Neural cell (in vitro differentiated cells): ENCODE measurements around the gene ST3GAL4. TPM values are rescaled to one million over a fixed set of nuclear protein-coding genes. Genes with fewer than 3 reads are reported as not detected.
"Not testable (repeated sequence)": the region's sequence is repeated elsewhere in the genome, so short reads cannot be mapped to it uniquely, and the experiment has no call there.

Experiments
- H2AFZ ChIP-seq: fragments of 200-600, 300-800 bp; sonication (generic), shearing (Covaris generic); 2 replicates; pipeline ENCODE4 v1.6.0; 2014; ENCODE audit warnings: low read depth, mild to moderate bottlenecking, antibody characterized with exemption, low read length, moderate library complexity
- H3F3A ChIP-seq: fragments of 200-600 bp; shearing (Covaris generic); 2 replicates; pipeline ENCODE4 v1.6.1; 2016; ENCODE audit warnings: mild to moderate bottlenecking, moderate library complexity, mixed read lengths, antibody characterized with exemption, low read length; ENCODE audit not compliant: insufficient read depth, poor library complexity, severe bottlenecking
- H3K27ac ChIP-seq: fragments of 200-600, 300-800 bp; sonication (generic), shearing (Covaris generic); 2 replicates; pipeline ENCODE4 v1.5.1; 2014; ENCODE audit warnings: mild to moderate bottlenecking, low read length, moderate library complexity
- H3K27me3 ChIP-seq: fragments of 300-800, 200-600 bp; sonication (generic), shearing (Covaris generic); 2 replicates; pipeline ENCODE4 v1.6.0; 2014; ENCODE audit warnings: mild to moderate bottlenecking, low read depth, low read length, moderate library complexity; ENCODE audit not compliant: insufficient read depth
- H3K36me3 ChIP-seq: fragments of 300-800, 200-600 bp; sonication (generic), shearing (Covaris generic); 2 replicates; pipeline ENCODE4 v1.5.1; 2014; ENCODE audit warnings: mild to moderate bottlenecking, antibody characterized with exemption, low read length, moderate library complexity; ENCODE audit not compliant: insufficient read depth
- H3K4me2 ChIP-seq: fragments of 300-800, 200-600 bp; sonication (generic), shearing (Covaris generic); 2 replicates; pipeline ENCODE4 v1.6.0; 2014; ENCODE audit warnings: mild to moderate bottlenecking, low read length
- H3K4me3 ChIP-seq: fragments of 300-800, 200-600 bp; sonication (generic), shearing (Covaris generic); 2 replicates; pipeline ENCODE4 v1.5.1; 2014; ENCODE audit warnings: mild to moderate bottlenecking, low read length, moderate library complexity
- H3K79me2 ChIP-seq: fragments of 200-600 bp; shearing (Covaris generic); replicated peaks from 2 replicates; pipeline ENCODE4 v1.6.0; 2014; ENCODE audit warnings: mild to moderate bottlenecking, low read length, moderate library complexity; ENCODE audit not compliant: insufficient read depth
- H3K9ac ChIP-seq: fragments of 300-800, 200-600 bp; sonication (generic), shearing (Covaris generic); 2 replicates; pipeline ENCODE4 v1.6.1; 2016; ENCODE audit warnings: mild to moderate bottlenecking, low read length, mixed read lengths
- H3K9me2 ChIP-seq: fragments of 200-600 bp; shearing (Covaris generic); 2 replicates; pipeline ENCODE4 v1.6.1; 2016; ENCODE audit warnings: mild to moderate bottlenecking, low read length, mixed read lengths; ENCODE audit not compliant: insufficient read depth
- H3K9me3 ChIP-seq: fragments of 200-600, 300-800 bp; sonication (generic), shearing (Covaris generic); 2 replicates; pipeline ENCODE4 v1.6.1; 2016; ENCODE audit warnings: mild to moderate bottlenecking, mixed run types, low read length, moderate library complexity, mixed read lengths
- H4K20me1 ChIP-seq: fragments of 200-600 bp; shearing (Covaris generic); 2 replicates; pipeline ENCODE4 v1.6.1; 2016; ENCODE audit warnings: mild to moderate bottlenecking, mixed run types; ENCODE audit not compliant: insufficient read depth
- EP300 ChIP-seq: fragments of 450-650 bp; conservative IDR thresholded peaks from 2 replicates; pipeline ENCODE4 v1.6.1; 2014; ENCODE audit warnings: antibody characterized with exemption, mild to moderate bottlenecking, moderate library complexity; ENCODE audit not compliant: poor library complexity, severe bottlenecking
- EZH2 ChIP-seq: fragments of 200-600, 300-800 bp; shearing (Covaris generic), sonication (generic); IDR thresholded peaks from 2 replicates; pipeline ENCODE4 v1.6.1; 2014; ENCODE audit warnings: antibody characterized with exemption, low read length, borderline replicate concordance, mild to moderate bottlenecking; ENCODE audit not compliant: insufficient read depth, poor library complexity, severe bottlenecking
- MXI1 ChIP-seq: fragments of 450-650 bp; conservative IDR thresholded peaks from 2 replicates; pipeline ENCODE4 v1.6.1; 2014; ENCODE audit warnings: antibody characterized with exemption, mild to moderate bottlenecking; ENCODE audit not compliant: poor library complexity, severe bottlenecking
- POLR2AphosphoS5 ChIP-seq: IDR thresholded peaks from 2 replicates; pipeline ENCODE4 v1.6.1; 2012
- RAD21 ChIP-seq: fragments of 450-650 bp; conservative IDR thresholded peaks from 2 replicates; pipeline ENCODE4 v1.6.1; 2014; ENCODE audit warnings: antibody characterized with exemption, mild to moderate bottlenecking, moderate library complexity
- SMC3 ChIP-seq: fragments of 450-650 bp; conservative IDR thresholded peaks from 2 replicates; pipeline ENCODE4 v1.6.1; 2014; ENCODE audit warnings: antibody characterized with exemption, mild to moderate bottlenecking, moderate library complexity; ENCODE audit not compliant: poor library complexity
- TAF1 ChIP-seq: IDR thresholded peaks from 2 replicates; pipeline ENCODE4 v1.6.1; 2012; ENCODE audit warnings: low read depth
- polyA plus RNA-seq: library from polyadenylated mRNA; depleted of rRNA; stranded (reverse); fragments of >200 nt; gene quantifications from 2 replicates; pipeline ENCODE4 v1.2.3, GENCODE V29; 2014
- TF ChIP-seq, protein P1 (sequence below): fragments of 450-650 bp; IDR thresholded peaks from 2 replicates; pipeline ENCODE4 v1.5.1; 2014; ENCODE audit warnings: antibody characterized with exemption, mild to moderate bottlenecking, moderate library complexity; ENCODE audit not compliant: poor library complexity, severe bottlenecking
- TF ChIP-seq, protein P2 (sequence below): IDR thresholded peaks from 2 replicates; pipeline ENCODE4 v1.6.1; 2012; ENCODE audit warnings: borderline replicate concordance

Gene ST3GAL4
- polyA plus RNA-seq, 1 donor from 2014 or later: 46.1 TPM

DNA sequence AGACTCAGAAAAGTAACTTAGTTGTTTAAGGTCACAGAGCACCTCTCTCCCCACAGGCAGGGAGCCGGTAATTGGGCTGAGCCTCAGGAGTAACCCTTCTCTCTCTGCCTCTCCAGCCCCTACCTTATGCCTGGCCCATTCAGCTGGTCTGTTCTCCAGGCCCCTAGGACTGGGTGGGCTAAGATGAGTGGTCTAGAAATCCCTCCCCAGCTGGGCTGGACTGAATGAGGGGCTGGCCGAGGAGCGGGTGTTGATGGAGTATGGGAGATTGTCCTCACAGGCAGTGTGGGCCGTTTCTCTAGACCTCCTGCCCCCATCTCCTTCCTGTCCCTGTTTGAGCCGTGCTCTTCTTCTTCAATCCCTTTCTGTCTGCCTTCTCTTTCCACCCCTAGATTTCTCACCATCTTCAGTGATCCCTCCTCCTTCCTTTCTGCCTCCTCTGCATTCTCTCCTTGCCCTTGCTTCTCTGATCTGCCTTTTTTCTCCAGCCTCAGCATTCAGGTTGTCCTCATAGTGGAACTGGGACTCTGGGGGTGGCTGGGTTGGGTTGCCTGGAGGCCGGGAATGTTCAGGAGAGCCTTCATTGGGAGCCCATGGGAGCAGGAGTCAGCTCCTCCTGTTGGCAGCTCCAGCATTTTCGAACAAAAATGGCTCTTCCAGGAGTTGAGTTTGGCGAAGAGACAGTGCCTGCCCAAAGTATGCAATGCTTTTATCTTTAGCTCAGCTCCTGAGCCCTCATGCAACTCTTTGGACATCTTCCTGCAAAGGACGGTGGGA lies 7.6 kb downstream of the ST3GAL4 start:
- Histone ChIP-seq H3K79me2 (no peaks in the 10 kb centered on the region), H3K27me3 (no peaks in the 10 kb centered on the region), H3K9ac (no peak overlapping the region), H3F3A (no peaks in the 10 kb centered on the region), H3K4me2 (no peak overlapping the region), H2AFZ (no peak overlapping the region), H3K4me3 (no peak overlapping the region), H3K36me3 (no peaks in the 10 kb centered on the region), H3K27ac (no peak overlapping the region), H3K9me2 (no peaks in the 10 kb centered on the region), H4K20me1 (no peaks in the 10 kb centered on the region), H3K9me3 (no peaks in the 10 kb centered on the region)
- TF ChIP-seq POLR2AphosphoS5 (no peak), EP300 (no peak), TAF1 (no peak), EZH2 (no peak), MXI1 (no peak), RAD21 (no peak), SMC3 (no peak)
- TF ChIP-seq, protein P1, sequence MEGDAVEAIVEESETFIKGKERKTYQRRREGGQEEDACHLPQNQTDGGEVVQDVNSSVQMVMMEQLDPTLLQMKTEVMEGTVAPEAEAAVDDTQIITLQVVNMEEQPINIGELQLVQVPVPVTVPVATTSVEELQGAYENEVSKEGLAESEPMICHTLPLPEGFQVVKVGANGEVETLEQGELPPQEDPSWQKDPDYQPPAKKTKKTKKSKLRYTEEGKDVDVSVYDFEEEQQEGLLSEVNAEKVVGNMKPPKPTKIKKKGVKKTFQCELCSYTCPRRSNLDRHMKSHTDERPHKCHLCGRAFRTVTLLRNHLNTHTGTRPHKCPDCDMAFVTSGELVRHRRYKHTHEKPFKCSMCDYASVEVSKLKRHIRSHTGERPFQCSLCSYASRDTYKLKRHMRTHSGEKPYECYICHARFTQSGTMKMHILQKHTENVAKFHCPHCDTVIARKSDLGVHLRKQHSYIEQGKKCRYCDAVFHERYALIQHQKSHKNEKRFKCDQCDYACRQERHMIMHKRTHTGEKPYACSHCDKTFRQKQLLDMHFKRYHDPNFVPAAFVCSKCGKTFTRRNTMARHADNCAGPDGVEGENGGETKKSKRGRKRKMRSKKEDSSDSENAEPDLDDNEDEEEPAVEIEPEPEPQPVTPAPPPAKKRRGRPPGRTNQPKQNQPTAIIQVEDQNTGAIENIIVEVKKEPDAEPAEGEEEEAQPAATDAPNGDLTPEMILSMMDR: no peak
- TF ChIP-seq, protein P2, sequence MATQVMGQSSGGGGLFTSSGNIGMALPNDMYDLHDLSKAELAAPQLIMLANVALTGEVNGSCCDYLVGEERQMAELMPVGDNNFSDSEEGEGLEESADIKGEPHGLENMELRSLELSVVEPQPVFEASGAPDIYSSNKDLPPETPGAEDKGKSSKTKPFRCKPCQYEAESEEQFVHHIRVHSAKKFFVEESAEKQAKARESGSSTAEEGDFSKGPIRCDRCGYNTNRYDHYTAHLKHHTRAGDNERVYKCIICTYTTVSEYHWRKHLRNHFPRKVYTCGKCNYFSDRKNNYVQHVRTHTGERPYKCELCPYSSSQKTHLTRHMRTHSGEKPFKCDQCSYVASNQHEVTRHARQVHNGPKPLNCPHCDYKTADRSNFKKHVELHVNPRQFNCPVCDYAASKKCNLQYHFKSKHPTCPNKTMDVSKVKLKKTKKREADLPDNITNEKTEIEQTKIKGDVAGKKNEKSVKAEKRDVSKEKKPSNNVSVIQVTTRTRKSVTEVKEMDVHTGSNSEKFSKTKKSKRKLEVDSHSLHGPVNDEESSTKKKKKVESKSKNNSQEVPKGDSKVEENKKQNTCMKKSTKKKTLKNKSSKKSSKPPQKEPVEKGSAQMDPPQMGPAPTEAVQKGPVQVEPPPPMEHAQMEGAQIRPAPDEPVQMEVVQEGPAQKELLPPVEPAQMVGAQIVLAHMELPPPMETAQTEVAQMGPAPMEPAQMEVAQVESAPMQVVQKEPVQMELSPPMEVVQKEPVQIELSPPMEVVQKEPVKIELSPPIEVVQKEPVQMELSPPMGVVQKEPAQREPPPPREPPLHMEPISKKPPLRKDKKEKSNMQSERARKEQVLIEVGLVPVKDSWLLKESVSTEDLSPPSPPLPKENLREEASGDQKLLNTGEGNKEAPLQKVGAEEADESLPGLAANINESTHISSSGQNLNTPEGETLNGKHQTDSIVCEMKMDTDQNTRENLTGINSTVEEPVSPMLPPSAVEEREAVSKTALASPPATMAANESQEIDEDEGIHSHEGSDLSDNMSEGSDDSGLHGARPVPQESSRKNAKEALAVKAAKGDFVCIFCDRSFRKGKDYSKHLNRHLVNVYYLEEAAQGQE: no peak

DNA sequence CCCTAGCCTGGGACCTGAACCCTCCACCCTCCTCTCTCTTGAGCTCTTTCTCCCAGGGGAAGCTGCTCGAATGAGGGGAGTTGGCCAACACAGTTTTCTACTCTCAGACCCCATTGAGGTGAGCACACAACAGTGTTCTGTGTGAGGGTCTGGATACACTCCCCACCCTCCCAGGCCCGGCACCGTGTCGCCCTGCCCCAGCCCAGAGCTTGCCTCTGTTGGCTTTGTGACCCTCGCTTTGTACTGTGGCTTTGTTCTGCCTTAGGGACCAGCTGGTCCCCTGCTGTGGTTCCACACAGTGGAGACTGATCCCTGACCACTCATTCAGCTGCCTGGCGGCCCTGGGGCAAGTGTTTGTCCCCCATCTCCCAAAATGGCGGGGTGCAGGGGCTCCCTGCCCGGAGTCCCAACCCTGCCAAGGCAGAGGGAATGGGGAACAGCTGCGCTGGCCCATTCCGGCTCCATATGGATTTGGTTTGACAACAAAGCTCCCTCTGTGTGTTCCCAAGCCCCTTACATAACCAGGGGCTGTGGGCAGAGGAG lies 8.3 kb downstream of the ST3GAL4 start:
- no peak for TF ChIP-seq SMC3
- no peak overlapping the region for H3K27ac ChIP-seq
- H3K9ac ChIP-seq: no peak overlapping the region

DNA sequence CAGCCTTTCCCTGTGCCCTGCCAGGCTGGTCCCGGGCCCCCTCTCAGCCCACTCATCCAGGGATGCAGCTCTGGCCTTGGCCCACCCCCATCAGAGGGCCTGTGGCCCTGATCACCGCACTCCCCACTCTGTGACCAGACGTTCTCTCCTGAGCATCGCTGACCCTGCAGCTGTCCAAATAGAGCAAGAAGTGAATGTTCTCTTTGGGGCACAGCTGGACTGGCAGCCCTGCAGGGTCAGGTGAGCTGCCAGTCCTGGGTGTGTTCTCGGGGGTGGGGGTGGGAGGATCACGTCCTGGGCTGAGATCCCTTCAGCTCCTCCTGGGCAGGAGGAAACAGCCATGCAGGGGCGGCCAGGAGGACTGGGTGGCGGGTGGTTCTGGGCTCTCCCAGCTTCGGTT lies 9.2 kb downstream of the ST3GAL4 start:
- not testable (repeated sequence) for H3K4me2 ChIP-seq, H2AFZ ChIP-seq, H3K9ac ChIP-seq, H3K4me3 ChIP-seq, H3F3A ChIP-seq, H3K9me2 ChIP-seq, H3K79me2 ChIP-seq, H3K27me3 ChIP-seq, H3K9me3 ChIP-seq, H3K36me3 ChIP-seq, H3K27ac ChIP-seq, H4K20me1 ChIP-seq

More for the DNA sequence above, 8.3 kb downstream of the ST3GAL4 start:
- Histone ChIP-seq H3K4me2 (no peak overlapping the region), H3K27me3 (no peaks in the 10 kb centered on the region), H3K79me2 (no peaks in the 10 kb centered on the region), H3K4me3 (no peak overlapping the region), H3F3A (no peaks in the 10 kb centered on the region), H3K9me3 (no peaks in the 10 kb centered on the region), H4K20me1 (no peaks in the 10 kb centered on the region), H2AFZ (no peak overlapping the region), H3K36me3 (no peaks in the 10 kb centered on the region), H3K9me2 (no peaks in the 10 kb centered on the region)

DNA sequence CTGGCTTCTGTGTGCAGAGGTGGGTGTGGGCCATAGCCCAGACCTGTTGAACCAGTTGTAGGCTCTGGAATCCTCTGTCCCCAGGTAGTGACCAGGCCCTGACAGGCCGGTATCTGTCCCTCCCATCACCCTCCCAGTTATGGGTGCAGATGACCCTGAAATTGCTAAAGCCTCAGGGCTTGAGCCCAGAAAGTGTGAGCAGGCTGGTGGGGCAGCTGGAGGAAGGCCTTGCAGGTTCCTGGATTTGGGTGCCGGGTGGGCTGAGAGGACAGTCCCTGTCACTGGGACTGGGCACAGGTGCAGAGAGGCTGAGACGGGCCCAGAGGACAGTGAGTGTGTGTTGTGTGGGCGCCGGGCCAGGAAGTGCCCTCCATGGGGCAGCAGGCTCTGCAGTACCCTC lies 10.0 kb downstream of the ST3GAL4 start:
- not testable (repeated sequence) for H3K9me3 ChIP-seq, H2AFZ ChIP-seq, H3K79me2 ChIP-seq, H3K27me3 ChIP-seq, H3K9me2 ChIP-seq, H4K20me1 ChIP-seq, H3F3A ChIP-seq, H3K9ac ChIP-seq, H3K4me2 ChIP-seq, H3K27ac ChIP-seq, H3K4me3 ChIP-seq, H3K36me3 ChIP-seq
